Epithelial cell of esophagus (primary cell): Measurements from ENCODE around the gene YIPF2.
A peak's percentile ranks its signal among the peaks of the same experiment; 100 is the strongest.

ENCODE experiments used
- DNase-seq: peaks from one replicate; pipeline ENCODE4 v3.0.0; 2010; ENCODE audit warnings: low read depth
- H3K4me3 ChIP-seq: 2 replicates; pipeline ENCODE4 v1.5.1; 2011; ENCODE audit warnings: mild to moderate bottlenecking, low read length, control low read depth
- CTCF ChIP-seq: IDR thresholded peaks from 2 replicates; pipeline ENCODE4 v1.5.1; 2011; ENCODE audit warnings: low read depth, mild to moderate bottlenecking, low read length, control low read depth, inconsistent platforms; ENCODE audit not compliant: insufficient read depth; ENCODE audit errors: missing control alignments

The YIPF2 gene

DNA sequence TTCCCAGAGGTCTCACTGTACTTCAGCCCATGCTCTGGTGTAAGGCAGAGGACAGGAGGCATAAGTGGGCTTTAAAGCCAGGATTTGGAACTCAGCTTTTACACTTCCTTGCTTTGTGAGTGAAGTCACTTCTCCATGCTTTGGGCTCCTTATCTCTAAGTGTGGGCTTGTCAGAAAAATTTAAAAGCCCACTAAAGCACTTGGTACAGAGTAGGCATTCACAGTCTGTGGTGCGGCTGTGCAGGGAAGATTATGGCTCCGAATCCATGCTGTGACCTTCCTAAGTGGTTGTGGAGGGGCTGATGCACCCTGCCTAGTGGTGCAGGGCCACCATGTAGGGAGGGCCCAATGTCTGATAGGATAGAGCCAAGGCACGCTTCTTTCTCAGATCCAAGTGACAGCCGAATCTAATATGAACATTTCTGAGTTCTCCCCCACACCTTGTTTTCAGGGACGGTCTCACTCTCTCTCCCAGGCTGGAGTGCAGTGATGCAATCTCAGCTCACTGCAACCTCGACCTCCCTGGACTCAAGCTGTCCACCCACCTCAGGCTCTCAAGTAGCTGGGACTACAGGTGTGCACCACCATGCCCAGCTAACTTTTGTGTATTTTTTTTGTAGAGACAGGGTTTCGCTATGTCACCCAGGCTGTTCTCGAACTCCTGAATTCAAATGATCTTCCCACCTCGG lies 7.1 kb upstream of the YIPF2 start:
- TF ChIP-seq CTCF, result no peak
- no peak for DNase-seq
- no peak overlapping the region for H3K4me3 ChIP-seq

GRCh38 chr19:10929402-10929794 lies 959 bp upstream of the YIPF2 start:
- peak overlapping the region; percentile 92 for H3K4me3 ChIP-seq
- TF ChIP-seq CTCF, result no peak
- DNase-seq, result peak; percentile 46

DNA sequence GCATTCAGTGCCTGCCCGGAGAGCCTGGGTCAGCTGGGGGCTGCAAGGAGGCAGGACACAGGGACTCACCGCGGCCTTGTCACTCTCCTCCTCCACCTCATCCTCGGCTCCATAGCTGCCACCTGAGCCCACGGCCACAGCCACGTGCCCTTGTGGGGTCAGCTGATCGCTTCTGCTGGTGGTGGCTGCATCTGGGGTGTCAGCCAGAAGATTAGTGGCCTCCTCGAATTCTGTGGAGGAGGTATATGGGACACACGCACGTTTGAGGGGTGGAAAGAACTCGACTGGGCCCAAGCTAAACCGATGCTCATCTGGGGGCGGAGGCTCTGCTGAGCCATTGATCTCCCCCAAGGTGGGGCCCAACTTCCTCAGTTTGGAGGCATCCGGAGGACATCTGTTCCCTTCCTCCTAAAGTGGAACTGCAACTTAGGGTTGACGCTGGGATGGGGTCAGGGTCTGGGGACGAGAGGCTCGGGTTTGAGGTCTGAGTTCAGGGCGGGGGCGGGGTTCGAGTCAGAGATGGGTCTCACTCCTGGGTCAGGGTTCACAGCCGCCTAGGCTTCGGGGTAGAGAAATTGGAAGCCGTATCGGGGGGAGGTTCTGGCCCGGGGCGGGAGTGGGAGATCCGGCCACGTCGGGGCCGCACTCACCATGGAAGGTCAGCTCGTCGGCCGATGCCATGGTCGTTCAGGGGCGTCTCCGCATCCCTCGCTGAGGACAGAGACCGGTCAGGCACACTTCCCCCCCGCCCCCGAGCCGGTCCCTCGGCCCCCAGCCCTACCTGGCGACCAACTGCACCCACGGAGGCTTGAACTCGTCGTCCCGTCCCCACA lies 493 bp downstream of the YIPF2 start:
- no peak for DNase-seq
- H3K4me3 ChIP-seq, result peak overlapping the region; percentile 92
- no peak for TF ChIP-seq CTCF

GRCh38 chr19:10924597-10924996 lies 3.8 kb downstream of the YIPF2 start:
- no peak for TF ChIP-seq CTCF
- no peak overlapping the region for H3K4me3 ChIP-seq
- no peak for DNase-seq

- DNase-seq, result no peak
- H3K4me3 ChIP-seq, result no peak overlapping the region
Measured at GRCh38 chr19:10923260-10924112, 5.0 kb downstream of the YIPF2 start.

GRCh38 chr19:10922638-10923014 lies 5.8 kb downstream of the YIPF2 start:
- TF ChIP-seq CTCF, result no peak
- no peak overlapping the region for H3K4me3 ChIP-seq
- DNase-seq, result no peak

More at GRCh38 chr19:10923260-10924112, 5.0 kb downstream of the YIPF2 start:
- no peak for TF ChIP-seq CTCF
